Osteoblast (primary cell): Measurements from ENCODE around the gene RAET1L. TPM values are rescaled to one million over a fixed set of nuclear protein-coding genes. Genes with fewer than 3 reads are reported as not detected.

Experiments
- DNase-seq: peaks from one replicate; pipeline ENCODE4 v3.0.0; 2011; ENCODE audit warnings: low spot score, mixed read lengths; ENCODE audit not compliant: insufficient read length; ENCODE audit errors: missing footprints
- H2AFZ ChIP-seq: 2 replicates; pipeline ENCODE4 v1.6.0; 2011; ENCODE audit warnings: mild to moderate bottlenecking, low read length
- H3K27ac ChIP-seq: 2 replicates; pipeline ENCODE4 v1.5.1; 2011; ENCODE audit warnings: mild to moderate bottlenecking, low read depth, low read length, moderate library complexity
- H3K27me3 ChIP-seq: 2 replicates; pipeline ENCODE4 v1.6.0; 2012; ENCODE audit warnings: mild to moderate bottlenecking, control low read depth, inconsistent platforms, low read length, moderate library complexity; ENCODE audit not compliant: insufficient read depth
- H3K36me3 ChIP-seq: 2 replicates; pipeline ENCODE4 v1.5.1; 2011; ENCODE audit warnings: mild to moderate bottlenecking, low read length, control low read depth, moderate library complexity; ENCODE audit not compliant: insufficient read depth
- H3K4me1 ChIP-seq: 2 replicates; pipeline ENCODE4 v1.5.1; 2011; ENCODE audit warnings: mild to moderate bottlenecking, low read length, control low read depth, moderate library complexity; ENCODE audit not compliant: insufficient read depth
- H3K4me2 ChIP-seq: 2 replicates; pipeline ENCODE4 v1.6.0; 2011; ENCODE audit warnings: mild to moderate bottlenecking, low read length; ENCODE audit not compliant: insufficient read depth
- H3K4me3 ChIP-seq: fragments of 200-600 bp; sonication (generic); 3 replicates; pipeline ENCODE4 v1.5.1; 2012; ENCODE audit warnings: mild to moderate bottlenecking, low read length, inconsistent platforms; ENCODE audit not compliant: insufficient read depth
- H3K79me2 ChIP-seq: 2 replicates; pipeline ENCODE4 v1.6.0; 2012; ENCODE audit warnings: mild to moderate bottlenecking, low read length, control low read depth, inconsistent platforms; ENCODE audit not compliant: insufficient read depth
- H3K9me3 ChIP-seq: 2 replicates; pipeline ENCODE4 v1.5.1; 2011; ENCODE audit warnings: low read depth, low read length, control low read depth
- H4K20me1 ChIP-seq: 2 replicates; pipeline ENCODE4 v1.6.0; 2012; ENCODE audit warnings: mild to moderate bottlenecking, low read length, control low read depth; ENCODE audit not compliant: insufficient read depth
- total RNA-seq: library from RNA; depleted of rRNA; stranded (reverse); fragments of >200 nt; gene quantifications from 2 replicates; pipeline ENCODE4 v1.2.3, GENCODE V29; 2012
- TF ChIP-seq, protein P1 (sequence below): IDR thresholded peaks from 2 replicates; pipeline ENCODE4 v1.5.1; 2011; ENCODE audit warnings: mild to moderate bottlenecking, low read depth, low read length, moderate library complexity; ENCODE audit errors: extremely low read depth

The RAET1L gene
- total RNA-seq, 1 donor = not detected

DNA sequence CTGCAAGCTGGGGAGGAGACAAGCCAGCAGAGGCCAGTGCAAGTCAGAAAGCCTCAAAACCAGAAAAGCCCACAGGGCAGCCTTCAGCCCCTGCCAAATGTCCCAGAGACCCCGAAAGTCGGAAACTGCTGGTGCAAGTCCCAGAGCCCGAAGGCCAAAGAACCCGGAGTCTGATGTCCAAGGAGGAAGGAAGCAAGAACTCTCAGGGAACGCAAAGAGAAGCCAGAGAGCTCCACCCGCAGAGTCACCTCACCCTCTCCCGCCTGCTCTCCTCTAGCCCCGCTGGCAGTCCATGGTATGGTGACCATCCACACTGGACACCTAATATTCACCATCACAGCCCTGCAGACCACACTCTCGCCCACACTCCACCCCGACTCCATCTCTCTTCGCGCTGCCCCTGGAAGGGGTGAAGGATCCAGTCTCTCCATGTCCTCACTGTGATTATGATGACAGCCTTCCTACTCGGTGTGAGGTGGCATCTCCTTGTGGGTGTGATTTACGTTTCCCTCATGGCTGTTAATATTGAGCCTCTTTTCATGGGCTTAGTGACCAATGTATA, 33.0 kb upstream of the RAET1L start:
- no peak overlapping the region for H3K27ac ChIP-seq
- H4K20me1 ChIP-seq = no peaks in the 10 kb centered on the region
- DNase-seq = no peak
- peaks cover 31% of the 10 kb centered on the region for H3K27me3 ChIP-seq
- TF ChIP-seq, protein P1, sequence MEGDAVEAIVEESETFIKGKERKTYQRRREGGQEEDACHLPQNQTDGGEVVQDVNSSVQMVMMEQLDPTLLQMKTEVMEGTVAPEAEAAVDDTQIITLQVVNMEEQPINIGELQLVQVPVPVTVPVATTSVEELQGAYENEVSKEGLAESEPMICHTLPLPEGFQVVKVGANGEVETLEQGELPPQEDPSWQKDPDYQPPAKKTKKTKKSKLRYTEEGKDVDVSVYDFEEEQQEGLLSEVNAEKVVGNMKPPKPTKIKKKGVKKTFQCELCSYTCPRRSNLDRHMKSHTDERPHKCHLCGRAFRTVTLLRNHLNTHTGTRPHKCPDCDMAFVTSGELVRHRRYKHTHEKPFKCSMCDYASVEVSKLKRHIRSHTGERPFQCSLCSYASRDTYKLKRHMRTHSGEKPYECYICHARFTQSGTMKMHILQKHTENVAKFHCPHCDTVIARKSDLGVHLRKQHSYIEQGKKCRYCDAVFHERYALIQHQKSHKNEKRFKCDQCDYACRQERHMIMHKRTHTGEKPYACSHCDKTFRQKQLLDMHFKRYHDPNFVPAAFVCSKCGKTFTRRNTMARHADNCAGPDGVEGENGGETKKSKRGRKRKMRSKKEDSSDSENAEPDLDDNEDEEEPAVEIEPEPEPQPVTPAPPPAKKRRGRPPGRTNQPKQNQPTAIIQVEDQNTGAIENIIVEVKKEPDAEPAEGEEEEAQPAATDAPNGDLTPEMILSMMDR = no peak
- no peaks in the 10 kb centered on the region for H3K4me1 ChIP-seq
- no peak overlapping the region for H3K4me3 ChIP-seq
- no peaks in the 10 kb centered on the region for H3K9me3 ChIP-seq
- no peak overlapping the region for H3K4me2 ChIP-seq
- H3K79me2 ChIP-seq = no peaks in the 10 kb centered on the region
- peaks cover 5% of the 10 kb centered on the region for H3K36me3 ChIP-seq
- no peak overlapping the region for H2AFZ ChIP-seq

GRCh38 chr6:150057501-150057951, 32.2 kb upstream of the RAET1L start:
- no peak overlapping the region for H3K27ac ChIP-seq
- no peak overlapping the region for H3K4me3 ChIP-seq
- TF ChIP-seq, protein P1 = no peak
- H3K4me2 ChIP-seq = no peak overlapping the region
- H2AFZ ChIP-seq = no peak overlapping the region
- no peak for DNase-seq
- no peaks in the 10 kb centered on the region for H3K79me2 ChIP-seq
- no peaks in the 10 kb centered on the region for H4K20me1 ChIP-seq
- peaks cover 4% of the 10 kb centered on the region for H3K36me3 ChIP-seq
- peaks cover 36% of the 10 kb centered on the region for H3K27me3 ChIP-seq
- H3K4me1 ChIP-seq = no peaks in the 10 kb centered on the region
- H3K9me3 ChIP-seq = no peaks in the 10 kb centered on the region

DNA sequence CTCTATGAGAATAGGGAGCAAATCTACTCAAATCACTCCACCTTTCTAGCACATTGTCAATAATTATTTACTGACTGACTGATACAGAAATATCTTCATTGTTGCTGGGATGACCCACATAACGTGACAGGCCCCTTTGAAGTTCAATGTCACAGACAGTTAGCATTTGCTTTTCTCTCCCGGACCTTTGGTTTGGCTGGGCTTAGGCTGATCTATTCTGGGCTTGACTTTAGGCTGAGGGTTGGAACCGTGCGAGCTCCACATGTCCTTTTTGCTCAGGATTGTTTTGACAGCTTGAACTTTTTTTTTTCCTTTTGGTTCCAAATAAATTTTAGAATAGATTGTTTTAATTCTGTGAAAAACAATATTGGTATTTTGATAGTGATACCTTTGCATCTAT, 31.6 kb upstream of the RAET1L start:
- no peaks in the 10 kb centered on the region for H3K79me2 ChIP-seq
- TF ChIP-seq, protein P1 = no peak
- no peaks in the 10 kb centered on the region for H3K9me3 ChIP-seq
- H3K4me1 ChIP-seq = no peaks in the 10 kb centered on the region
- H3K4me3 ChIP-seq = no peak overlapping the region
- no peak overlapping the region for H3K4me2 ChIP-seq
- H4K20me1 ChIP-seq = no peaks in the 10 kb centered on the region
- H3K27ac ChIP-seq = no peak overlapping the region
- no peak for DNase-seq
- peaks cover 42% of the 10 kb centered on the region for H3K27me3 ChIP-seq
- no peak overlapping the region for H2AFZ ChIP-seq
- H3K36me3 ChIP-seq = no peaks in the 10 kb centered on the region

- Histone ChIP-seq H4K20me1 (no peaks in the 10 kb centered on the region), H3K79me2 (no peaks in the 10 kb centered on the region), H3K4me3 (no peak overlapping the region), H3K4me2 (no peak overlapping the region), H3K36me3 (no peaks in the 10 kb centered on the region), H3K9me3 (no peaks in the 10 kb centered on the region), H3K27ac (no peak overlapping the region), H3K4me1 (no peaks in the 10 kb centered on the region), H3K27me3 (peaks cover 42% of the 10 kb centered on the region), H2AFZ (no peak overlapping the region)
- TF ChIP-seq, protein P1 = no peak
- DNase-seq = no peak
Measured at GRCh38 chr6:150056156-150056555, 30.8 kb upstream of the RAET1L start.
